NCI-H128 (cell line): Measurements from ENCODE around the gene DDIAS.
A peak's percentile ranks its signal among the peaks of the same experiment; 100 is the strongest.
"Not testable (repeated sequence)": the region's sequence is repeated elsewhere in the genome, so short reads cannot be mapped to it uniquely, and the experiment has no call there.

Experiments used
- DNase-seq: peaks from one replicate; lab custom pipeline; 2025; ENCODE audit not compliant: unreplicated experiment; lab: John Stamatoyannopoulos, UW

The DDIAS gene

GRCh38 chr11:82920227-82920626 is 18.7 kb downstream of the DDIAS start:
- DNase-seq, result not testable (repeated sequence)

GRCh38 chr11:82922396-82923173 is 21.0 kb downstream of the DDIAS start:
- DNase-seq, result not testable (repeated sequence)

DNA sequence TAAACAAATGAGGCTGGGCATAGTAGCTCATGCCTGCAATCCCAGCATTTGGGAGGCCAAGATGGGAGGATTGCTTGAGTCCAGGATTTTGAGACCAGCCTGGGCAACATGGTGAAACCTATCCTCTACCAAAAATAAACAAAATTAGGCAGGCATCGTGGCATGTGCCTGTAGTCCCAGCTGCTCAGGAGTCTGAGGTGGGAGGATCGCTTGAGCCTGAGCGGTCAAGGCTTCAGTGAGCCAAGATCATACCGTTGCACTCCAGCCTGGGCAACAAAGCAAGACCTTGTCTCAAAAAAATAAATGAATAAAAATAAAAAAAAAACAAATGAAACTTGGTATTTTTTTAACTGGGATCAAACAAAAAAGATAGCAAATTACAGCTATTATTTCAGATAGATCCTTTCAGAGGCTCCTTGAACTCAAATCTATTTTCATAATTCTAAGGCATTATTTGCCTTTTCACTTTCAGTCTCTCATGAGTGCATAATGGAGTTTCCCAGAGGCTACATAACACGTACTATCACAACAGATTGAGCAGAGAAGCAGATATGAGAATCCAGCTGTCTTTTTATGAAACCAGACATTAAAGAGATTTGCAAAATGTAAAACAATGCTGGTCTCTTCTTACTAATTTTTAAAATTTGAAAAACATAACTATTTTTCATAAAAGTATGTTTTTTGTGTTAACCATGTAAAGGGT is 23.1 kb downstream of the DDIAS start:
- no peak for DNase-seq

DNA sequence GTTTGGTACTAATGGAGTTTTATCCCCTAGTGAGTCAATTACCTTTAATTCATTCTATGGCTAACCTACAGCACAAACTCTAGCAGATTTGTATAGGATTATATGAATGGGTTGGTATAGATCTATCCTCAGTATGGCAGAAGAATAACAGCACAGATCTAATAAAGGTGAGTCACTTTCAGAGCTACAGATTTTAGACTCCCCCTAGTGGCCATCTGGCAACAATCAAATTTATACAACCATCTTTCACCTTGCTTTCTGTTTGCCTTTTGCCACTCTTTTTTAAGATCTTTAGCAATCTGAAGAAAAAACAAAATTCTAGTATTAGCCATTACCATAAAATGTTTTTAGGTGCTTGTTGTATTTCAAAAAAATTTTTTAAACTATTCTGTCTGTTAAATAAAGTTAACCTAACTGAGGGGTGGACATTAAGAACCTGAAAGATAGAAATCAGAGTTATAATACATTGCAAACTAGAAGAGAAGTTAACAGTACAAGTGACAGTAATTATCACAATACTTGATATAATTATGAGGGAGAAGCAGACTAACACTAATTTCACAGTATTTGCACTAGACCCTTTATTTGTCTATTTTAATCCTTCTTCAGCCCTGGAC is 25.8 kb downstream of the DDIAS start:
- peak; percentile 22 for DNase-seq

DNA sequence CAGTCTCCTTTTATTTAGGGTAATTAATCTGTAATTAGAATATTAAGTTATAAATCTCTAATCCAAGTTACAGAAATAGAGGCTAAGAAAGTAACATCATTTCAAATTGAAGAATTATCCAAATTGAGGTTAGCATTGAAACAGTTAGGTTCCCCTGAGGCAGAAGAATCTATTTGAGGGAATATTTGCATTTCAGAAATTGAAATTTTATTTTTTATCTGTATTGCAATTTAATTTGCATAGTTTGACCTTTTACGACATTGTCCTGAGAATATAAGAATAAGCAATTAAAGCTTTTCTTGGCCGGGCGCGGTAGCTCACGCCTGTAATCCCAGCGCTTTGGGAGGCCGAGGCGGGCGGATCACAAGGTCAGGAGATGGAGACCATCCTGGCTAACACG is 27.6 kb downstream of the DDIAS start:
- no peak for DNase-seq

- no peak for DNase-seq
These were observed 28.7 kb downstream of the DDIAS start for GRCh38 chr11:82930229-82930628.

- no peak for DNase-seq
These were observed 29.2 kb downstream of the DDIAS start for GRCh38 chr11:82930734-82931133.

GRCh38 chr11:82932564-82932963 is 31.0 kb downstream of the DDIAS start:
- DNase-seq, result no peak

DNA sequence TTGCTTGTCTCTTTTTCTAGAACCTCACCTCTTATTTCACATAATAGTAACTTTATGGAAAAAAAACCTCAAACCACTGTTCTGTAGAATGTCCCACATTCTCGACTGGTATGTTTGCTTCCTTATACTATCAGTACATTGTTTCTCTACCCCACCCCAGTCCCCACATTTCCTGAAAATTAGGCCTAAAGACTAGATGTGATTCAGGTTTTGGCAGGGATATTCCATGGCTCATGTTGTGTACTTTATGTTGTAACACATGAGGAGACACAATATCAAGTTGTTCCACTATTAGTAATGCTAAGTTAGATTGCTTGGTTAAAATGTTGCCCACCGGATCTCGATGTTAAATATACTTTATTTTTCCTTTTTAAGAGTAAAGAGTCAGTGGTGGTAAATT is 34.7 kb downstream of the DDIAS start:
- no peak for DNase-seq

DNA sequence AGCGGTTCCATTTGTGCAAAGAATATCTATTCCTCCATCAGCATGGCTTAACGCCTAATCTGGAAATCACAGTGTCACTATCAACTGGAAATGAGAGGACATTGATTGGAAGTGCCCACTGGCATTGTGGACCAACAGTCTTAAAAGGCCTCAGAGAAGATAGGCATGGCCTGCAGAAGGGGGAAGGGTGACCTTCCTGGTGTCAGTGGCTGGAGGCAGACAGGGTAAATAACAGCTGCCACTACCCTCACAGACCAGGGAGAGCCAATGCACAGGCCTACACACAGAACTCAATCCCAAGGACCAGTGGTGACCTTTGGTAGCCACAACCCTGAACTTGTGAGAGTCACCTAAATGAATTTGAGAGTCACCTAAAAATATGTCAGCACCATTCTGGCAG is 36.0 kb downstream of the DDIAS start:
- no peak for DNase-seq

GRCh38 chr11:82939456-82939855 is 37.9 kb downstream of the DDIAS start:
- no peak for DNase-seq

- no peak for DNase-seq
These were observed 40.8 kb downstream of the DDIAS start for GRCh38 chr11:82942376-82942775.

DNA sequence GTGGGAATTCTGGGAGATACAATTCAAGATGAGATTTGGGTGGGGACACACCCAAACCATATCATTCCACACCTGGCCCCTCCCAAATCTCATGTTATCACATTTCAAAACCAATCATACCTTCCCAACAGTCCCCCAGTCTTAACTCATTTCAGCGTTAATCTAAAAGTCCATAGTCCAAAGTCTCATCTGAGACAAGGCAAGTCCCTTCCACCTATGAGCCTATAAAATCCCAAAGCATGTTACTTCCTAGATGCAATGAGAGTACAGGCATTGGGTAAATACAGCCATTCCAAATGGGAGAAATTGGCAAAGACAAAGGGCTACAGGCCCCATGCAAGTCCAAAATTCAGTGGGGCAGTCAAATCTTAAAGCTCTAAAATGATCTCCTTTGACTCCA is 41.9 kb downstream of the DDIAS start:
- DNase-seq, result not testable (repeated sequence)

DNA sequence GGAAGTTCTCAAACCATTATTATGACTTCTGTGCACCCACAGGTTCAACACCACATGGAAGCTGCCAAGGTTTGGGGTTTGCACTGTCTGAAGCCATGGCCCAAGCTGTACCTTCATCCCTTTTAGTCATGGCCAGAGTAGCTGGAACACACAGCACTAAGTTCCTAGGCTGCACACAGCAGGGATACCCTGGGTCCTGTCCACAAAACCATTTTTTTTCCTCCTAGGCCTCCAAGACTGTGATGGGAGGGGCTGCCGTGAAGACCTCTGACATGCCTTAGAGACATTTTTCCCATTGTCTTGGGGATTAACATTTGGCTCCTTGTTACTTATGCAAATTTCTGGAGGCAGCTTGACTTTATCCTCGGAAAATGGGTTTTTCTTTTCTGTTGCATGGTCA is 42.7 kb downstream of the DDIAS start:
- DNase-seq, result no peak

DNA sequence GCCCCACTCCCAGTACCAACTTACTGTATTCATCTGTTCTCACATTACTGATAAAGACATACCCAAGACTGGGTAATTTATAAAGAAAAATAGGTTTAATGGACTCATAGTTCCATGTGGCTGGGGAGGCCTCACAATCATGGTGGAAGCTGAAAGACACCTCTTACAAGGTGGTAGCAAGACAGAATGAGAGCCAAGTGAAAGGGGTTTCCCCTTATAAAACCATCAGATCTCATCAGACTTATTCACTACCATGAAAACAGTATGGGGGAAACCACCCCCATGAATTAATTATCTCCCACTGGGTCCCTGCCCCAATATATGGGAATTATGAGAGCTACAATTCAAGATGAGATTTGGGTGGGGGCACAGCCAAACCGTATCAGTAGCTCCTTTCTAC is 43.5 kb downstream of the DDIAS start:
- DNase-seq, result not testable (repeated sequence)

- DNase-seq, result no peak
These were observed 44.1 kb downstream of the DDIAS start for GRCh38 chr11:82945682-82946081.

DNA sequence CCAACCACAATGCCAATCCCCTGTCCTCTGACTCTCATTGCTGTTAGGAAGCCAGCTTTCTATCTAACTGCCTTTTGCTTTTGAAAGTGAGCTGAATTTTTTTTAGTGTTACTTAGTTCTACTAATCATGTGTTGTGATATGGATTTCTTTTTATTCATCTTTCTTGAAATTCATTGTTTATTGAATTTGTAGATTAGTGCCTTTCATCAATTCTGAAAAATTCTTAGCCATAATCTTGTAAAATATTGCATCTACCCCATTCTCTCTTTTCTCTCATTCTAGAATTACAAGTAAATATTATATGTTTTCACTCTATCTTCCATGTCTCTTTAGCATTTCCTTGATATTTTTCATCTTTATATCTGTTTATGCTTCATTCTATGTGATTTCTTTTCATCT is 47.8 kb downstream of the DDIAS start:
- no peak for DNase-seq

DNA sequence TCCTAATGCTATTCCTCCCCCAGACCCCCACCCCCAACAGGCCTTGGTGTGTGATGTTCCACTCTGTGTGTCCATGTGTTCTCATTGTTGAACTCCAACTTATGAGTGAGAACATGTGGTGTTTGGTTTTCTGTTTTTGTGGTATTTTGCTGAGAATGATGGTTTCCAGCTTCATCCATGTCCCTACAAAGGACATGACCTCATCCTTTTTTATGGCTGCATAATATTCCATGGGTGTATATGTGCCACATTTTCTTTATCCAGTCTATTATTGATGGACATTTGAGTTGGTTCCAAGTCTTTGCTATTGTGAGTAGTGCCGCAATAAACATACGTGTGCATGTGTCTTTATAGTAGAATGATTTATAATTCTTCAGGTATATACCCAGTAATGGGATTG is 49.0 kb downstream of the DDIAS start:
- not testable (repeated sequence) for DNase-seq

DNA sequence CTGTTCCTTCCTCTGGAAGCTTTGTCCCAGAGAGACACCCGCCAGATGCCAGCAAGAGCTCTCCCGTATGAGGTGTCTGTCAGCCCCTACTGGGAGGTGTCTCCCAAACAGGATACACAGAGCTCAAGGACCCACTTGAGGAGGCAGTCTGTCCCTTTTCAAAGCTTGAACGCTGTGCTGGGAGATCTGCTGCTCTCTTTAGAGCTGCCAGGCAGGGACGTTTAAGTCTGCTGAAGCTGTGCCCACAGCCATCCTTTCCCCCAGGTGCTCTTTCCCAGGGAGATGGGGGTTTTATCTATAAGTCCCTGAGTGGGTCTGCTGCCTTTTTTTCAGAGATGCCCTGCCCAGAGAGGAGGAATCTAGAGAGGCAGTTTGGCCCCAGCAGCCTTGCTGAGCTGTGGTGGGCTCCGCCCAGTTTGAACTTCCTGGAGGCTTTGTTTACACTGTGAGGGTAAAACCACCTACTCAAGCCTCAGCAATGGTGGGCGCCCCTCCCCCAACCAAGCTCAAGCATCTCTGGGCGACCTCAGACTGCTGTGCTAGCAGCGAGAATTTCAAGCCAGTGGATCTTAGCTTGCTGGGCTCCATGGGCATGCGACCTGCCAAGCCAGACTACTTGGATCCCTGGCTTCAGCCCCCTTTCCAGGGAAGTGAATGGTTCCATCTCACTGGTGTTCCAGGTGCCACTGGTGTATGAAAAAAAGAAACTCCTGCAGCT is 54.4 kb downstream of the DDIAS start:
- not testable (repeated sequence) for DNase-seq

DNA sequence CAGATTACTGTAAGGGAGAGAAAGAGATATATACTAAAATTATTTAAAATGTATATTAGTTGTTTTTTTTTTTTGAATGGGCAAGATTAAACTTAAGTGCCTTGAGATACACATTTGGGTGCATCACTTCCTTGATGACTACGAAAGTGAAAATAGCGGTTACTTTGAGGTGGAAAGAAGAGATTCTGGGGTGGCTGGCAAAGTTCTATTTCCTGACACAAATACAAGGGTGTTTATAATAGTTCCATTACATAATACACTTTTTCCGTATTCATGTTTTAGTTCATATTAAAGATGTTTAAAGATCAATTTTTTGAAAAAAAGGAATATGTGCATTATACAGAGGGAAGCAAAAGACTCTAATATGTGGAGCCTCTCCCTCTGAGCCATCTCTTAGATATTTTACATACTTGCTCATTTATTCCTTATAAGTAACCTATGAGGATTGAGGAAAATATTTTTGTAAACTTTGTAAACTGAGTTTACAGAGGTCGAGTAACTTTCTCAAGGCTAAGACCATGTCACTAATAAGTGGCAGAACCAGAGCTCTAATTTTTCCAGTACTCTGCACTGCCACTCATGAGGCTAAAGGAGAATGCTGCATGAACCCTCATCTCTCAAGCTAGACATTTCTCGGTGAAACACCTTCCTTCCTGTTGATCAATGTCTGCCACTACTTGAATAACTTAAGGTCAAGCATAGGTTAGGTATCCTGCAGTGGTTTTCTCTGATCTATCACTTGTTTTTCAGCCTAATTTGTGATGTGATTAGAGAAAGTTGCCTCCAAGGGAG is 58.6 kb downstream of the DDIAS start:
- DNase-seq, result no peak

DNA sequence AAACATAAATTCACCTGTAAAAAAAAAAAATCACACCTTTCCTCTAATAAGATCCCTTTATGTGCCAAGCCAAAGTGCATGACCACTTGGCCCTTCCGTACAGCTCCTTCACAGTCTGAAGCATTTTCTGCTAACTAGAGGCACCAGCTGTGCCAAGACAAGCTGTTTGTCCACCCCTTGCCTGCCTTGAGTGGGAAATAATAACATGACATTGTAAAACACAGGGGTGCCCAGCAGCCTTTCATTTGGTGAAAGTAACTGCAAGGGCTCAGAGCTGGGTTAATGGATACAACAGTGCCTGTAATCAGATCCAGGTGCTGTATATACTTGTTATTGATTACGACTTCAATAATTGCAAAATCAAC is 59.2 kb downstream of the DDIAS start:
- no peak for DNase-seq
